Measurements from ENCODE around the gene DGKG. TPM values are rescaled to one million over a fixed set of nuclear protein-coding genes. Genes with fewer than 3 reads are reported as not detected.

DGKG gene
- total RNA-seq, 2 donors from 2014 or later, result 0.49 to 1.5 TPM

- intact Hi-C loops (cut with DNase I, micrococcal nuclease), result no loop called here
- ATAC-seq (no peak), DNase-seq (no peak)
Observed at GRCh38 chr3:186327912-186328487, 34.0 kb downstream of the DGKG start.

GRCh38 chr3:186322761-186323160 lies 39.3 kb downstream of the DGKG start:
- ATAC-seq (no peak), DNase-seq (no peak)
- intact Hi-C loops (cut with DNase I, micrococcal nuclease), result no loop called here

- DNase-seq, result no peak
- ATAC-seq, result no peak
- intact Hi-C loops (cut with DNase I, micrococcal nuclease), result no loop called here
Observed at GRCh38 chr3:186321746-186322145, 40.3 kb downstream of the DGKG start.

- DNase-seq (no peak), ATAC-seq (no peak)
- intact Hi-C loops (cut with DNase I, micrococcal nuclease), result no loop called here
Observed at GRCh38 chr3:186320862-186321568, 41.0 kb downstream of the DGKG start.

GRCh38 chr3:186319945-186320344 lies 42.1 kb downstream of the DGKG start:
- intact Hi-C loops (cut with DNase I, micrococcal nuclease), result no loop called here
- ATAC-seq, result no peak
- no peak for DNase-seq

GRCh38 chr3:186318135-186318534 lies 43.9 kb downstream of the DGKG start:
- ATAC-seq, result no peak
- no peak for DNase-seq
- intact Hi-C loops (cut with DNase I, micrococcal nuclease), result no loop called here

- intact Hi-C loops (cut with DNase I, micrococcal nuclease), result no loop called here
- ATAC-seq (no peak), DNase-seq (no peak)
Observed at GRCh38 chr3:186317478-186317877, 44.6 kb downstream of the DGKG start.

GRCh38 chr3:186316666-186317260 lies 45.3 kb downstream of the DGKG start:
- intact Hi-C loops (cut with DNase I, micrococcal nuclease), result no loop called here
- no peak for ATAC-seq
- no peak for DNase-seq

GRCh38 chr3:186315581-186316354 lies 46.3 kb downstream of the DGKG start:
- intact Hi-C loops (cut with DNase I, micrococcal nuclease), result no loop called here
- no peak for ATAC-seq
- DNase-seq, result no peak

GRCh38 chr3:186314896-186315295 lies 47.1 kb downstream of the DGKG start:
- ATAC-seq, result no peak
- intact Hi-C loops (cut with DNase I, micrococcal nuclease), result no loop called here
- no peak for DNase-seq

GRCh38 chr3:186311441-186311840 lies 50.6 kb downstream of the DGKG start:
- DNase-seq, result no peak
- intact Hi-C loops (cut with DNase I, micrococcal nuclease), result no loop called here
- no peak for ATAC-seq

GRCh38 chr3:186308549-186308948 lies 53.5 kb downstream of the DGKG start:
- ATAC-seq (no peak), DNase-seq (no peak)
- intact Hi-C loops (cut with DNase I, micrococcal nuclease), result no loop called here

- intact Hi-C loops (cut with DNase I, micrococcal nuclease), result no loop called here
- DNase-seq, result no peak
- no peak for ATAC-seq
Observed at GRCh38 chr3:186307594-186308221, 54.3 kb downstream of the DGKG start.

GRCh38 chr3:186305286-186305685 lies 56.7 kb downstream of the DGKG start:
- intact Hi-C loops (cut with DNase I, micrococcal nuclease), result no loop called here
- DNase-seq (no peak), ATAC-seq (no peak)

GRCh38 chr3:186303965-186304364 lies 58.1 kb downstream of the DGKG start:
- ATAC-seq (no peak), DNase-seq (no peak)
- intact Hi-C loops (cut with DNase I, micrococcal nuclease), result no loop called here

- DNase-seq, result no peak
- intact Hi-C loops (cut with DNase I, micrococcal nuclease), result no loop called here
- ATAC-seq, result no peak
Observed at GRCh38 chr3:186299327-186299726, 62.7 kb downstream of the DGKG start.

GRCh38 chr3:186298876-186299275 lies 63.2 kb downstream of the DGKG start:
- intact Hi-C loops (cut with DNase I, micrococcal nuclease), result no loop called here
- ATAC-seq, result no peak
- DNase-seq, result no peak

GRCh38 chr3:186290796-186291195 lies 71.2 kb downstream of the DGKG start:
- intact Hi-C loops (cut with DNase I, micrococcal nuclease), result no loop called here
- DNase-seq (no peak), ATAC-seq (no peak)

GRCh38 chr3:186287711-186288110 lies 74.3 kb downstream of the DGKG start:
- DNase-seq (no peak), ATAC-seq (no peak)
- intact Hi-C loops (cut with DNase I, micrococcal nuclease), result no loop called here

Data from left colon (tissue), 2 donors.